ENCODE measurements around the gene NEU4.
"Not testable (repeated sequence)": the region's sequence is repeated elsewhere in the genome, so short reads cannot be mapped to it uniquely, and the experiment has no call there.

The NEU4 gene

GRCh38 chr2:241775223-241776177, 33.5 kb upstream of the NEU4 start:
- no peak for DNase-seq

GRCh38 chr2:241776336-241777169, 32.4 kb upstream of the NEU4 start, which contains the start of gene GAL3ST2:
TSS of gene GAL3ST2 (plus strand) at chr2:241776822. CDS start at chr2:241776956, 134 bp downstream.
- no peak for DNase-seq

- DNase-seq: no peak
These were observed 31.8 kb upstream of the NEU4 start for GRCh38 chr2:241777170-241777685.

GRCh38 chr2:241777686-241778627, 31.0 kb upstream of the NEU4 start:
- DNase-seq: no peak

- DNase-seq: no peak
These were observed 27.9 kb upstream of the NEU4 start for GRCh38 chr2:241780939-241781569.

- not testable (repeated sequence) for DNase-seq
These were observed 26.9 kb upstream of the NEU4 start for GRCh38 chr2:241782053-241782452.

- no peak for DNase-seq
These were observed 20.9 kb upstream of the NEU4 start for GRCh38 chr2:241788135-241788534.

GRCh38 chr2:241788572-241788971, 20.4 kb upstream of the NEU4 start:
- DNase-seq: peak; percentile 38 to 57

GRCh38 chr2:241791385-241791784, 17.6 kb upstream of the NEU4 start:
- DNase-seq: not testable (repeated sequence)

- no peak for DNase-seq
These were observed 15.6 kb upstream of the NEU4 start for GRCh38 chr2:241793385-241793784.

- no peak for DNase-seq
These were observed 14.7 kb upstream of the NEU4 start for GRCh38 chr2:241794250-241794823.

GRCh38 chr2:241795021-241795999, 13.7 kb upstream of the NEU4 start:
- DNase-seq: no peak

GRCh38 chr2:241796209-241796608, 12.8 kb upstream of the NEU4 start:
- no peak for DNase-seq

- no peak for DNase-seq
These were observed 12.3 kb upstream of the NEU4 start for GRCh38 chr2:241796610-241797138.

GRCh38 chr2:241797441-241798080, 11.4 kb upstream of the NEU4 start:
- DNase-seq: no peak

GRCh38 chr2:241798081-241798630, 10.8 kb upstream of the NEU4 start:
- no peak for DNase-seq

GRCh38 chr2:241798631-241799521, 10.1 kb upstream of the NEU4 start:
- DNase-seq: no peak
